ENCODE measurements around the gene LANCL3.

DNA sequence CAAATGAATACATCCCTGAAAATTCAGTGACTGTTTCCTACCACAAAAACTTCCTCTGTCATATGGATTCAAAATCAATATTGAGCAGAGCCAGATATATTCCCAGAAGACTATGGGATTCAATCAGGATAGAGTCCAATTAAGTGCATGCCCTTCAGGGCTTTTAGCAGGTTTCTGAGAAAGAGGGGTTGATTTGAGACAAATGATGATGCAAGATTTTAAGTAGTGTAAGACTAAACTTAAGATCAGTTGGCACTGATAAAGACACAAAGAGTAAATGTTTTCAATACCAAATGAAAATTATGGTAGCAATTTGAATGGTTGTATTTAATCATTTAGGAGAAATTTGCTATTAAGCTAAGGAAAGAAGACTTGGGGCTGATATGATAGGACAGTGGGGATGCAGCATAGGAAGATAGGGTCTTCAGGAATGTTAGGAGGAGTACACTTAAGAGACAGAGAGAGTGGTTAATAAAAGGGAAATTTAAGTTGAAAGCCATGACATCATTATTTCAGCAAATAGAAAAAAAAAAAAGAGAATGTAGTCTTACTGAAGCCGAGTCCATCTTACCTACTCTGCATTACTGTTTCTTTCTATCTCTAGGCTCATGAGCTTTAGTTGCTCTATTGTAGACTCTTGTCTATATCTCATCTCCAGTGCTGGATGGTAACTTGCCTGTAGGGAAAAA is 82.1 kb downstream of the LANCL3 start:
- TF ChIP-seq, protein P1, sequence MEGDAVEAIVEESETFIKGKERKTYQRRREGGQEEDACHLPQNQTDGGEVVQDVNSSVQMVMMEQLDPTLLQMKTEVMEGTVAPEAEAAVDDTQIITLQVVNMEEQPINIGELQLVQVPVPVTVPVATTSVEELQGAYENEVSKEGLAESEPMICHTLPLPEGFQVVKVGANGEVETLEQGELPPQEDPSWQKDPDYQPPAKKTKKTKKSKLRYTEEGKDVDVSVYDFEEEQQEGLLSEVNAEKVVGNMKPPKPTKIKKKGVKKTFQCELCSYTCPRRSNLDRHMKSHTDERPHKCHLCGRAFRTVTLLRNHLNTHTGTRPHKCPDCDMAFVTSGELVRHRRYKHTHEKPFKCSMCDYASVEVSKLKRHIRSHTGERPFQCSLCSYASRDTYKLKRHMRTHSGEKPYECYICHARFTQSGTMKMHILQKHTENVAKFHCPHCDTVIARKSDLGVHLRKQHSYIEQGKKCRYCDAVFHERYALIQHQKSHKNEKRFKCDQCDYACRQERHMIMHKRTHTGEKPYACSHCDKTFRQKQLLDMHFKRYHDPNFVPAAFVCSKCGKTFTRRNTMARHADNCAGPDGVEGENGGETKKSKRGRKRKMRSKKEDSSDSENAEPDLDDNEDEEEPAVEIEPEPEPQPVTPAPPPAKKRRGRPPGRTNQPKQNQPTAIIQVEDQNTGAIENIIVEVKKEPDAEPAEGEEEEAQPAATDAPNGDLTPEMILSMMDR (IDR thresholded peaks at IDR 0.05) = no peak
- no peak for TF ChIP-seq ZFX (IDR thresholded peaks at IDR 0.05; ENCODE audit: borderline replicate concordance)
